NCI-H446 (cell line): ENCODE measurements around the gene GIPR.
"Not testable (repeated sequence)": the region's sequence is repeated elsewhere in the genome, so short reads cannot be mapped to it uniquely, and the experiment has no call there.

Source experiments
- DNase-seq, 2 experiments: peaks; one replicate each; lab custom pipeline; 2025; lab: John Stamatoyannopoulos, UW

GIPR gene

DNA sequence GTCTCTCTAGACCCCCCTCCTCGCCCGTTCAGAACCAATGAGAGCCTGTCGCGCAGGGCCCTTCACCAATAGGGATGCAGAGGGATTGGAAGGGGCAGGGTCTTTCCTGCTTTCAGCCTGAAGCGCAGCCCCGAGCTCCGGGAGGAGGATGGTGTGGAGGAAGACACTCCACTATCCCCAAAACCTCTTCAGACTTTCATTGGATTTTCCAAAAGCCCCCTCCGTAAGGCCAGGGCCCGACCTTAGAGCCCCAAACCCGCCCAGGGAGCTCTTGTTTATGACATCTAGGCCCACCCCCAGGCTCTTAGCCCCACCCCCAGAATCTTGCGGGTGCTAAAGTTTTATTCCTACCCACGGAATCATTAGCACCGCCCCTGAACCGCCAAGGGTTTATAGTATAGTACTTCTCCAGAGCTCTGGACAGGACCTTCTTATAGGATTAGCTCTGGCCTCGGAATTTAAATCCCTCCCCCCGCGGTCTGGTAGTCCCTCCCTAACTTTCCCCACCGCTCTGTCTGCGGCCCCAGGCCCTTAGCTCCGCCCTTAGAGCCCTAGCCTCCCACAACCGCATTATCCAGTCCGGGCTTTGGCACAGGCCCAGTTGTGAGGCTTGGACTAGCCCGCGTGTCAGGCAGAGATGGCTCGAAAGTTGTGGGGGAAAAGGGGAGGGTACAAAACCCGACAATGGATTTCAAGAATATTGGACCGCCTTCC is 22.2 kb upstream of the GIPR start:
- DNase-seq = peak; percentile 97

GRCh38 chr19:45646345-45646698 is 21.7 kb upstream of the GIPR start:
- DNase-seq = no peak

DNA sequence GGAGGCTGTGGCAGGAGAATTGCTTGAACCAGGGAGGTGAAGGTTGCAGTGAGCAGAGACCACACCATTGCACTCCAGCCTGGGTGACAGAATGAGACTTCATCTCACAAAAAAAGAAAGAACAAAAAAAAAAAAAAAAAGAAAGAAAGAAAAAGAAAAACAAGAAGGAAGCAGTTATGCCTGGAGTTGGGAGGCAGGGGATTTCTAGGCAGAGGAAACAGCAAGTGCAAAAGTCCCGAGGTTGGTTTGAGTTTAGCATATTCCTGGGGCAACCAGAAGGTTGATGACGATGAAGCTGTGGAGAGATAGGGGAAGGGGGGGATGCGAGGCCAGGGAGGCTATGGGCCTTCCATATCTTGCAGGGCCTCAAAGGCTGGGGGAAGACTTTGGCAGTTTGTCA is 17.3 kb upstream of the GIPR start:
- no peak for DNase-seq

GRCh38 chr19:45653634-45654033 is 14.4 kb upstream of the GIPR start:
- no peak for DNase-seq

GRCh38 chr19:45655073-45655472 is 12.9 kb upstream of the GIPR start:
- no peak for DNase-seq

DNA sequence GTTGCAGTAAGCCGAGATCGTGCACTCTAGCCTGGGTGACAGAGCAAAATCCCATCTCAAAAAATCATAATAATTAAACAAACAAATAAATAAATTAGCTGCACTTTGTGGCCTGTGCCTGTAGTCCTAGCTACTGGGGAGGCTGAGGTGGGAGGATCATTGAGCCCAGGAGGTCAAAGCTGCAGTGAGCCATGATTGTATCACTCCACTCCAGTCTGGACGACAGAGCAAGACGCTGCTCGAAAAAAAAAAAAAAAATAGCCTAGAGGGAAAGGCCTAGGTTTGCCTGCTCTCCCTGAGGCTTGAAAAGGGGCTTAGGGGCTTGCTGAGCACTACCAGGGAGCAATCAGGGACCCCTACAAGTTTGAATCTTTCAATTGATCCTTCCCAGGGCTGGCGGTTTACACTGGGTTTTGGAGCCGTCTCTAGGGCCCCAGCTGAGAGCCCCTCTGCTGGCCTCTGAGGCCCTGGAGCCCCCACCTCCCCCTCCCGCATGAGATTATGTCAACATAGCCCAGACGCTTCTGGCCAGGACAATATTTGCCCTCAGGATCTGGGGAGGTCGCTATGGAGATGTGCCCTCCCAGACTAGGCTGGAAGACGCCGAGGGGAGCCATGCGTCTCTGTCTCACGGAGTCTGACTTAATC is 10.4 kb upstream of the GIPR start:
- no peak for DNase-seq

DNA sequence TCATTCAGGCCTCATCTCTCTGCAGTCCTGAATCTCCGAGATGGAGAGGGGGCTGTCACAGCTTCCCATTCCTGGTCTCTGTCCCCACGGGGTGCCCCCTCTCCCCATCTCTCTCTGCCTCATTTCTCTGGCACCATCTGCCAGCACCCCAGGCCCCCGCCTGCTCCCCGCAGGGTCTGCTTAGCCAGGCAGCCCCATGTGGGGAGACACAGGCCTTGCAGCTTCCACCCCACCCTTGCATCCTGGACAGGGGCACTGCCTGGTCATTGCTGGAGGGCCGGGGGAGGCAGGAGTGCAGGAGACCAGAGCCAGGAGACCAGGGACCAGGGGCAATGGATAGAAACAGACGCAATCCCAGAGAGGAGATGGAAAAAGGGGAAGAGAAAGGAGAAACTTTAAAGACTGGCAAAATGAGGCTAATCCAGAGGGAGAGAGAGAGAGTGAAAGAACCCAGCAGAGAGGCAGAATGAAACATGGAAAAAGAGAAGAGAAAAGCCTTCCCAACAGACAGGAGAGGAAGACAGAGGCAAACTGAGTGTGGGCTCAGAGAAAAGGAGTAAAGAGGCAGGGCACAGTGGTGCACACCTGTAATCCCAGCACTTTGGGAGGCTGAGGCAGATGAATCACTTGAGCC is 8.8 kb upstream of the GIPR start:
- DNase-seq = no peak

GRCh38 chr19:45660636-45661035 is 7.4 kb upstream of the GIPR start:
- DNase-seq = no peak

- DNase-seq = no peak
Observed at GRCh38 chr19:45663800-45664199, 4.2 kb upstream of the GIPR start.

DNA sequence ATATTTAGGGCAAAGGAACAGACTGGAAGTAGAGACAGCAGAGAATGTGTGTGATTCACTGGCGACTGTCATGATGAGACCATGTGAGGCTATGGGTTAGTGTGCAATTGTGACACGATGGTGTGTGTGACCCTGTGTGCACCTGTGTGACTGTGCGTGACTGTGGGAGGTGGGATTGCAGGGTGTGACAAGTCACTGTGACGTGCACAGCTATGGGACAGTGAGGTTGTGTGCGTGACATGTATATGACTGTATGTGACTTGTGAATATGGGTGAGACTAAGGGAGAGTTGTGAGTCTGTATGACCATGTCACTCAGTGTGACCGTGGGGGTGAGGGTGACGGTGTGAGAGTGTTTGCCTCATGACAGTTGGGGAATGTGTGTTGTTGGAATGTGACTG is 3.4 kb upstream of the GIPR start:
- no peak for DNase-seq

GRCh38 chr19:45668342-45668871 is 386 bp downstream of the GIPR start:
- DNase-seq = peak in 1 of 2 experiments; percentile 22

GRCh38 chr19:45670670-45671453 is 2.8 kb downstream of the GIPR start:
- DNase-seq = peak in 1 of 2 experiments; percentile 45

- no peak for DNase-seq
Observed at GRCh38 chr19:45674946-45675345, 6.9 kb downstream of the GIPR start.

DNA sequence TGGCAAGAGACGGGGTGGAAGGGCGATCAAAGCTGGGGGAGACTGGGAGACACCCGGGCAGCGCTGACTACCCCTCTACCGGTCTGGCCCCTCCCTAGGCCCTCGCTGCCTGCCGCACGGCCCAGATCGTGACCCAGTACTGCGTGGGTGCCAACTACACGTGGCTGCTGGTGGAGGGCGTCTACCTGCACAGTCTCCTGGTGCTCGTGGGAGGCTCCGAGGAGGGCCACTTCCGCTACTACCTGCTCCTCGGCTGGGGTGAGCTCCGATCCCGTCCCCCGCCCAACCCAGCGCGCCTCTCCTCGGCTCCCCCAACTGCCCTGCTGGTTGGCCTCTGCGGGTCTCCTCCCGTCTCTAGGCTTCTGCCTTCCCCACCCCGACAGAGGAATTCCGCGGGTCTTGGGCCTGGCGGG is 8.8 kb downstream of the GIPR start:
- no peak for DNase-seq

GRCh38 chr19:45677351-45678230 is 9.6 kb downstream of the GIPR start:
- DNase-seq = no peak

DNA sequence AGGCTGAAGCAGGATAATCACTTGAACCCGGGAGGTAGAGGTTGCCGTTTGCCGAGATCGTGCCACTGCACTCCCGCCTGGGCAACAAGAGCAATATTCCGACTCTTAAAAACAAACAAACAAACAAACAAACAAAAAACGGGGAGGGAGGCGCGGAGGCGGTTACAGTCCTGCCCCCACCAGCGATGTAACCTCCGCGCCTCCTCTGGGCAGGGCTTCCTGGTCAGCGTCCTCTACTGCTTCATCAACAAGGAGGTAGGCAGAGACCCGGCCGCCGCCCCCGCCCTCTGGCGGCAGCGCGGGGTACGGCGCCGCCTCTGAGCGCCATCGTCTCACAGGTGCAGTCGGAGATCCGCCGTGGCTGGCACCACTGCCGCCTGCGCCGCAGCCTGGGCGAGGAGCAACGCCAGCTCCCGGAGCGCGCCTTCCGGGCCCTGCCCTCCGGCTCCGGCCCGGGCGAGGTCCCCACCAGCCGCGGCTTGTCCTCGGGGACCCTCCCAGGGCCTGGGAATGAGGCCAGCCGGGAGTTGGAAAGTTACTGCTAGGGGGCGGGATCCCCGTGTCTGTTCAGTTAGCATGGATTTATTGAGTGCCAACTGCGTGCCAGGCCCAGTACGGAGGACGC is 13.5 kb downstream of the GIPR start:
- peak; percentile 59 to 85 for DNase-seq

DNA sequence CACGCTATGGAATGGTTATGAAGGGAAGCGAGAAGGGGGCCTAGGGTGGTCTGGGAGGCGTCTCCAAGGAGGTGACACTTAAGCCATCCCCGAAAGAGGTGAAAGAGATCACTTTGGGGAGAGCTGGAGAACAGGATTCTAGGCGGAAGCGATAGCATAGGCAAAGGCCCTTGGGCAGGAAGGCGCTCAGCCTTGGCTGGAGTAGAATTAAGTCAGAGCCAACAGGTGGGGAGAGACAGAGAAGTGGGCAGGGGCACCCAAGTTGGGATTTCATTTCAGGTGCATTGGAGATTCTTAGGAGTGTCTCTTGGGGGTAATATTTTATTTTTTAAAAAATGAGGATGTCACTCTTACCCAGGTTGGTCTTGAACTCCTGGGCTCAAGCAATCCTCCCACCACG is 14.1 kb downstream of the GIPR start:
- DNase-seq = no peak

DNA sequence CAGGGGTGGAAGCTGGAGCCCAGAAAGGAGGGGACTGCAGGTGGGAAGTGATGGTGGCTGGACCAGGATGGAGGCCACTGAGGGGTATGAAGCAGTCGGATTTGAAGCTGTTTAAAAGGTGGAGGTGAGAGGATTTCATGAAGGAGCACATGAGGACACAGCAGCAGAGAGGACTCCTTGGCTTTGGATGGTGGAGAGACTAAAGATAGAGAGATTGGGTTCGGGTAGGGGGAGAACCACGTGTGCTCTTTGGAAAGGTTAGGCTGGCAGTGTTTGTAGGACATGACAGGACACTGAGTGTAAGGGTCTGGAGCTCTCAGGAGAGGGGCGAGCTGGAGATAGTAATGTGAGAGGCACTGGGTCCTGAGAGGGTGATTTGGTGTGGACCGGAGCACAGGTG is 14.9 kb downstream of the GIPR start:
- DNase-seq = no peak

GRCh38 chr19:45685045-45685444 is 17.0 kb downstream of the GIPR start:
- not testable (repeated sequence) for DNase-seq

DNA sequence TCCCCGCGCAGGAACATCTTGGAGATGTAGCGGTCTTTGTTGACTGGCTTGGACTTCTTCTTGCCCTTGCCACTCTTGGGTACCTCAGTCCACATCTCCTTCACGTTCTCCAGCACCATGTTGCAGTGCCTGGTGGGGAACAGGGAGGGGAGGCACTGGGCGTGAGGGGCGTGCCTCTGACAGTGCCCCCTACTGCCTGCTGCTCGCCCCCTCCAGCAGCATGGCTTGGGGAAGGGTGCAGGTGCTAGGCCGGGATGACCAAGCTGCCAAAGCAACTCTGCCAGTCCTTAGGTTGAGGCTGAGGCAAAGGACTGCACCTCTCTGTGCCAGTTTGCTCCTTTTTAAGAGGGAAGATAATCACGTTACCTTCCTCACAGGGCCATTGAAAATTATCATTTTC is 19.6 kb downstream of the GIPR start:
- DNase-seq = no peak
